CD4-positive, alpha-beta T cell (primary cell): ENCODE results near the gene R3HDM2. TPM values are rescaled to one million over a fixed set of nuclear protein-coding genes. Genes with fewer than 3 reads are reported as not detected.

ENCODE experiments used
- ATAC-seq: fragments of 200-7000 bp; cut with Tn5 transposase; one replicate; pipeline ENCODE4 v1.10.0; 2022; ENCODE audit warnings: mild to moderate bottlenecking; ENCODE audit not compliant: poor library complexity
- CTCF ChIA-PET: fragments of 350-600 bp; sonication (Branson Sonifier 250); formaldehyde crosslinking; loops from one replicate; lab custom pipeline; 2021; ENCODE audit warnings: antibody characterized with exemption, inconsistent platforms; lab: Charles Lee
- POLR2A ChIA-PET: fragments of 350-600 bp; sonication (Branson Sonifier 250); formaldehyde crosslinking; loops from one replicate; lab custom pipeline; 2021; ENCODE audit warnings: antibody characterized with exemption, inconsistent platforms; lab: Charles Lee
- DNase-seq, 14 experiments: peaks; one replicate each; pipeline ENCODE4 v3.0.0-alpha.2; 2013 to 2020; ENCODE audit warnings: mixed read lengths in 2 of 14
- H3K27ac ChIP-seq, 2 donors: one replicate each; pipeline versions ENCODE4 v1.5.1 to v1.7.0; 2013; ENCODE audit warnings: low read length in 2 of 2, low read depth in 1 of 2, mild to moderate bottlenecking in 1 of 2
- H3K27me3 ChIP-seq, 2 experiments: 1 replicate in 1 of 2; 2 replicates in 1 of 2; pipeline versions ENCODE4 v1.6.1 to v1.7.0; 2013; ENCODE audit warnings: low read length in 2 of 2, control low read depth in 1 of 2, mild to moderate bottlenecking in 1 of 2, moderate library complexity in 1 of 2; ENCODE audit not compliant: insufficient read depth in 2 of 2, control insufficient read depth in 1 of 2
- H3K36me3 ChIP-seq: one replicate; pipeline ENCODE4 v1.6.1; 2013; ENCODE audit warnings: low read length, control low read depth; ENCODE audit not compliant: insufficient read depth
- H3K4me1 ChIP-seq: one replicate; pipeline ENCODE4 v1.6.1; 2013; ENCODE audit warnings: low read length, control low read depth; ENCODE audit not compliant: insufficient read depth
- H3K4me3 ChIP-seq: one replicate; pipeline ENCODE4 v1.5.1; 2013; ENCODE audit warnings: mild to moderate bottlenecking, low read length, moderate library complexity
- H3K9me3 ChIP-seq, 2 experiments: 1 replicate in 1 of 2; 2 replicates in 1 of 2; pipeline versions ENCODE4 v1.6.1 to v1.7.0; 2013; ENCODE audit warnings: low read length in 2 of 2, mild to moderate bottlenecking in 2 of 2, control low read depth in 1 of 2, moderate library complexity in 1 of 2; ENCODE audit not compliant: control insufficient read depth in 1 of 2, insufficient read depth in 1 of 2
- H3K27ac Mint-ChIP-seq: one replicate; pipeline ENCODE4 v1.8.0; 2020; ENCODE audit warnings: mixed read lengths
- H3K27me3 Mint-ChIP-seq: one replicate; pipeline ENCODE4 v1.8.0; 2021; ENCODE audit warnings: mixed read lengths
- H3K36me3 Mint-ChIP-seq: one replicate; pipeline ENCODE4 v1.8.0; 2021; ENCODE audit warnings: low read depth, mixed read lengths
- H3K4me1 Mint-ChIP-seq: one replicate; pipeline ENCODE4 v1.8.0; 2021; ENCODE audit warnings: low read depth, mixed read lengths
- H3K4me3 Mint-ChIP-seq: one replicate; pipeline ENCODE4 v1.8.0; 2020; ENCODE audit warnings: mild to moderate bottlenecking, mixed read lengths
- H3K9me3 Mint-ChIP-seq: one replicate; pipeline ENCODE4 v1.8.0; 2020; ENCODE audit warnings: mixed read lengths
- intact Hi-C, 2 experiments: fragments of 100-400 bp; cut with DNase I in 1 of 2; cut with micrococcal nuclease in 1 of 2; formaldehyde crosslinking; loops; one replicate each; pipeline versions ENCODE4 v1.15.1 to v1.9.0; 2023 to 2025; cut with DNase I, micrococcal nuclease
- total RNA-seq, 174 experiments: library from RNA in 2 of 174; stranded (reverse) in 2 of 174; gene quantifications; one replicate each; pipeline ENCODE4 v1.2.3 and lab custom pipeline; 2021 to 2026
- TF ChIP-seq, protein P1 (sequence below): fragments of 200-600 bp; IDR thresholded peaks from one replicate; pipeline ENCODE4 v1.8.0; 2022; ENCODE audit warnings: antibody characterized with exemption, mild to moderate bottlenecking

The R3HDM2 gene
- total RNA-seq, 2 experiments from 2014 or later: 106 to 115 TPM

DNA sequence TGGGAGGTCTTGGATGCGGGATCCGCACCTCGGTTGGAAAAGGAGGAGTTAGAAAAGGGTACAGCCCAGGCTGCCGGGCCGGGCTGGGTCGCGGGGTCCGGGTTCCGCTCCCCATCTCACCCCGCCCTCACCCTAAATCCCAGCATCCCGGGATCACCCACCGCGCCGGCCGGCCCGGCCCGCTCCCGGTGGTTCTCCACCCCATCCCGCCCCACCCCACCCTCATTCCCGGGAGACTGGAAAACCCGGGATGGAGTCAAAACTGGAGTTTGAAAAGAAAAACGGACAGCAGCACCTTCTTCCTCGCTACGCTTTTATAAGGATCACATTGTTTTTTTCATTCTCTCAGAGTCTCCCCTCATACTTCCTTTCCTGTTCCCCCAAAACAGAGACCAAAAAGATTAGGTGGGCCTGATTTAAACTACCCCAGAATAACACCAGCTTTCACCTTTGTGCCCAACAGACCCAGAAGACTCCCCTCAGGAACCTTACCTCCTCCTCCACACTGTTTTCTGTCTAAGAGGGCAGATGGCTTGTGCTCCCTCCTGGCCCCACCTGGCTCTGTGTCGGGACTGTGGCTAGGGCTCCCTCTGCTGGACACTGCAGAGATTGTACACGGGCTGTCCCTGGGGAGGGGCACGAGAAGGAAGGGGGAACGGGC lies 31.5 kb upstream of the R3HDM2 start:
- peak overlapping the region; percentile 94 for H3K4me3 Mint-ChIP-seq
- H3K9me3 Mint-ChIP-seq: no peaks in the 10 kb centered on the region
- peaks cover 55% of the 10 kb centered on the region for H3K4me1 Mint-ChIP-seq
- H3K36me3 Mint-ChIP-seq: peaks cover 8% of the 10 kb centered on the region
- no peaks in the 10 kb centered on the region for H3K36me3 ChIP-seq
- ChIA-PET CTCF (interaction anchor here (0.6 to 4.6 kb wide), 8 partner anchors 9 to 83 kb away, joined by 3 to 35 read pairs (median 4); partner anchors contain the start of genes ARHGAP9 and DDIT3), POLR2A (interaction anchor here (1.0 to 6.5 kb wide), 4 partner anchors 10 to 1495 kb away, joined by 4 to 93 read pairs (median 6); partner anchors contain the start of genes ARHGAP9 and DCTN2)
- TF ChIP-seq, protein P1, sequence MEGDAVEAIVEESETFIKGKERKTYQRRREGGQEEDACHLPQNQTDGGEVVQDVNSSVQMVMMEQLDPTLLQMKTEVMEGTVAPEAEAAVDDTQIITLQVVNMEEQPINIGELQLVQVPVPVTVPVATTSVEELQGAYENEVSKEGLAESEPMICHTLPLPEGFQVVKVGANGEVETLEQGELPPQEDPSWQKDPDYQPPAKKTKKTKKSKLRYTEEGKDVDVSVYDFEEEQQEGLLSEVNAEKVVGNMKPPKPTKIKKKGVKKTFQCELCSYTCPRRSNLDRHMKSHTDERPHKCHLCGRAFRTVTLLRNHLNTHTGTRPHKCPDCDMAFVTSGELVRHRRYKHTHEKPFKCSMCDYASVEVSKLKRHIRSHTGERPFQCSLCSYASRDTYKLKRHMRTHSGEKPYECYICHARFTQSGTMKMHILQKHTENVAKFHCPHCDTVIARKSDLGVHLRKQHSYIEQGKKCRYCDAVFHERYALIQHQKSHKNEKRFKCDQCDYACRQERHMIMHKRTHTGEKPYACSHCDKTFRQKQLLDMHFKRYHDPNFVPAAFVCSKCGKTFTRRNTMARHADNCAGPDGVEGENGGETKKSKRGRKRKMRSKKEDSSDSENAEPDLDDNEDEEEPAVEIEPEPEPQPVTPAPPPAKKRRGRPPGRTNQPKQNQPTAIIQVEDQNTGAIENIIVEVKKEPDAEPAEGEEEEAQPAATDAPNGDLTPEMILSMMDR: peak; percentile 92
- DNase-seq (peak; percentile 82 to 94 (median 86)), ATAC-seq (peak; percentile 71)
- peaks cover 9 to 14% of the 10 kb centered on the region in 2 experiments for H3K27me3 ChIP-seq
- H3K27me3 Mint-ChIP-seq: peaks cover 26% of the 10 kb centered on the region
- H3K27ac Mint-ChIP-seq: peak overlapping the region; percentile 62
- intact Hi-C loops: loop anchor here (1.0 to 2.0 kb wide), 2 partner anchors 14 to 249 kb away; no protein-coding TSS in a partner anchor
- H3K4me3 ChIP-seq: peak overlapping the region; percentile 52
- no peak overlapping the region for H3K27ac ChIP-seq
- no peaks in the 10 kb centered on the region for H3K9me3 ChIP-seq
- H3K4me1 ChIP-seq: peaks cover 52% of the 10 kb centered on the region

DNA sequence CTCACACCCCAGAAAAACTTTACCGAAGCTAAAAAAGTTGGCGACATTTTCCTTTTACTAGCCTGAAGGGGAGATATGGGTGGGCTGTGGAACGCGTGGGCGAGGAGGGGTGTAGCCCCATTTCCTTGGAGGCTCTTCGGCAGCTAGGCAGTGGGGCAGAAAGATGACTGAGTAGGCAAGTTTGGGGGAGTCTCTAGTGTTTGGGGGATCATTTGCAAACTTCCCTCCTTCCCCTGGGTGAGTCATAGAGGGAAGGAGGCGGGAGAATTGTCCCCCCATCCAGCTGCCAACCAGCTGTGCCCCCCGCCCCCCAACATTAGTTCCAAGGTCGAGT lies 31.0 kb upstream of the R3HDM2 start:
- ChIA-PET CTCF (interaction anchor here (0.6 to 4.6 kb wide), 7 partner anchors 10 to 84 kb away, joined by 3 to 35 read pairs (median 5); partner anchors contain the start of genes ARHGAP9 and DDIT3), POLR2A (interaction anchor here (1.0 to 6.5 kb wide), 5 partner anchors 8 to 1494 kb away, joined by 4 to 93 read pairs (median 7); partner anchors contain the start of genes ARHGAP9 and DCTN2)
- Histone ChIP-seq H3K36me3 (no peaks in the 10 kb centered on the region), H3K9me3 (no peaks in the 10 kb centered on the region), H3K27ac (no peak overlapping the region), H3K4me3 (peak overlapping the region; percentile 52), H3K27me3 (peaks cover 9 to 14% of the 10 kb centered on the region in 2 experiments), H3K4me1 (peaks cover 52% of the 10 kb centered on the region)
- Mint-ChIP-seq H3K4me1 (peaks cover 51% of the 10 kb centered on the region), H3K27me3 (peaks cover 26% of the 10 kb centered on the region), H3K36me3 (peaks cover 8% of the 10 kb centered on the region), H3K9me3 (no peaks in the 10 kb centered on the region), H3K27ac (no peak overlapping the region), H3K4me3 (peak overlapping the region; percentile 94)
- intact Hi-C loops: loop anchor here (1.0 to 2.0 kb wide), 2 partner anchors 15 to 249 kb away; no protein-coding TSS in a partner anchor
- DNase-seq (peak in 3 of 14 experiments; percentile 21 to 53 (median 52)), ATAC-seq (no peak)
- TF ChIP-seq, protein P1: no peak

DNA sequence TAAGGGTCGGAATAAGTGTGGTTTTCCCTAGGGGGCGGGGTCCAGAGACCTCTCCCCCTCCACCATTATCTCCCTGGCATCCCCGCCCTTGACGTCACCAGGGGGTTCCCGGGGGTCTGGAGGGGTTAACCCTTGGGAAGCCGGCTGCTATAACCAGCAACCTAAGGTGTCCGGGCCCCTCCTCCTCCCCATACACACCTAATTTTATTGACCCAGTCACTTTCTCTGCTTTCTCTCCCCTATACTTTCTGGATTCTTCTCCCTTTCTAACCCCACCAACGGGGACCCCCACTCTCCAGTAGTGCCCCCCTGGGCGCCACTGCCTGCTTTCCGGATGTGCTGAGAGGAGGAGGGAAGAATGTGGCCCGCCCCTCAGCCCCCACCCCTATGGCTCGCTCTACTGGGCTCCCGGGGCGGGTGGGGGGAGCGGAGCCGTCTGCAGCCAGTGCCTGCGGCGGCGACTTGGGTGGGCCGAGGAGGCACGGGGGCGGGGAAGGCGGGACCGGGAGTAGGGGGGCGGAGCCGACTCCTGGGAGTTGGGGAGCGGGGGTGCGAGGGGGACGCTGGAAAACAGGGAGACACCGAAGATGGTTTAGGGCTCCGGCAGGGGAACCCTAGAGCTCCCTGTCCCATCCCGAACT lies 30.6 kb upstream of the R3HDM2 start:
- intact Hi-C loops: no loop called here
- ATAC-seq (no peak), DNase-seq (peak in 5 of 14 experiments; percentile 24 to 59 (median 49))
- ChIA-PET CTCF (interaction anchor here (0.8 to 4.6 kb wide), 3 partner anchors 10 to 19 kb away, joined by 3 to 35 read pairs (median 10); partner anchors contain the start of gene ARHGAP9), POLR2A (interaction anchor here (0.7 to 6.5 kb wide), 7 partner anchors 8 to 1494 kb away, joined by 3 to 93 read pairs (median 5); partner anchors contain the start of genes ARHGAP9, DCTN2 and SHMT2)
- Mint-ChIP-seq H3K9me3 (no peaks in the 10 kb centered on the region), H3K27ac (no peak overlapping the region), H3K4me3 (peak overlapping the region; percentile 94), H3K4me1 (peaks cover 50% of the 10 kb centered on the region), H3K36me3 (peaks cover 8% of the 10 kb centered on the region), H3K27me3 (peaks cover 26% of the 10 kb centered on the region)
- Histone ChIP-seq H3K36me3 (no peaks in the 10 kb centered on the region), H3K4me3 (peak overlapping the region; percentile 52), H3K27ac (no peak overlapping the region), H3K4me1 (peaks cover 52% of the 10 kb centered on the region), H3K9me3 (no peaks in the 10 kb centered on the region), H3K27me3 (peaks cover 9 to 14% of the 10 kb centered on the region in 2 experiments)
- TF ChIP-seq, protein P1: no peak
